Heart left ventricle (tissue), 13 donors: ENCODE measurements around the gene USP53.

Source experiments
- POLR2A ChIP-seq, 2 donors: fragments of 450-650 bp; IDR thresholded peaks; one replicate each; pipeline ENCODE4 v1.6.1; 2017; ENCODE audit warnings: antibody characterized with exemption in 2 of 2, mild to moderate bottlenecking in 2 of 2, moderate library complexity in 2 of 2
- TF ChIP-seq, protein P1 (sequence below), 12 donors: fragments of 200-600 bp; sonication (generic) in 4 of 12; IDR thresholded peaks; one replicate each; pipeline versions ENCODE4 v1.5.0 to v1.8.0; 2018 to 2022; ENCODE audit warnings: antibody characterized with exemption in 12 of 12, mild to moderate bottlenecking in 5 of 12
- donor health status: ischemic (EF 13 %, LVEDD 7.1; RV severe dilation, severe dysfunction).
- donor health status: DM: no; HTN: yes; CAD: no.
- donor health status: DM: no; HTN: no; CAD: no.
- donor health status: ischemic (EF 25% LVEDD 6.9; RV normal size, moderate dysfunction).
- donor health status: ischemic (EF 25% LVEDD 5.7; RV mildly dilated, moderate dysfunction).
- donor health status: ischemic (EF 35%, LVEDD 5.7; RV mildly dilated, moderate dysfunction).
- donor health status: nonischemic (EF 11% LVEDD 7.7; RV severe dilation, severe dysfunction).
- donor health status: DM: yes; HTN: yes; CAD: no.
- donor health status: PGD.
- donor health status: ischemic (EF 29% LVEDD 5.4; RV normal size, mild dysfunction).
- donor health status: nonischemic (EF 23%, LVEDD 6.1; RV moderate dilation, normal function).

DNA sequence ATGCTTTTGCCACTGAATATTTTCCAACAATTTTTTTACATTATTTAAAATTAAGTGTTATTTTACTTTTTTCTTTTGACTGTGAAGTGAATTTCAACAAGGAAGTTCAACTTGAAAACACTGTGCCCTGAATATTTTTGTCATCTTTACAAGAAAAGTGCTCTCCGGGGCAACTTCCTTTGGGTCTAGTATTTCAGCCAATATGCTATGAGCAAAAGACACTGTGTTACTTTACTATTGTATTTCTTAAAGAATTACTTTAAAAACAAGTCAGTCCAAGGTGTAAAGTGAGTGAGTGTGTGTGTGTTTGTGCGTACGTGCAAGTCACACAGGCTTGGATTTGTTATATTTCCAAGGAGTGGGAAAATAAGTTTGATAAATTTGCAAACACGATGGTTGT lies 7.6 kb upstream of the USP53 start:
- TF ChIP-seq, protein P1, sequence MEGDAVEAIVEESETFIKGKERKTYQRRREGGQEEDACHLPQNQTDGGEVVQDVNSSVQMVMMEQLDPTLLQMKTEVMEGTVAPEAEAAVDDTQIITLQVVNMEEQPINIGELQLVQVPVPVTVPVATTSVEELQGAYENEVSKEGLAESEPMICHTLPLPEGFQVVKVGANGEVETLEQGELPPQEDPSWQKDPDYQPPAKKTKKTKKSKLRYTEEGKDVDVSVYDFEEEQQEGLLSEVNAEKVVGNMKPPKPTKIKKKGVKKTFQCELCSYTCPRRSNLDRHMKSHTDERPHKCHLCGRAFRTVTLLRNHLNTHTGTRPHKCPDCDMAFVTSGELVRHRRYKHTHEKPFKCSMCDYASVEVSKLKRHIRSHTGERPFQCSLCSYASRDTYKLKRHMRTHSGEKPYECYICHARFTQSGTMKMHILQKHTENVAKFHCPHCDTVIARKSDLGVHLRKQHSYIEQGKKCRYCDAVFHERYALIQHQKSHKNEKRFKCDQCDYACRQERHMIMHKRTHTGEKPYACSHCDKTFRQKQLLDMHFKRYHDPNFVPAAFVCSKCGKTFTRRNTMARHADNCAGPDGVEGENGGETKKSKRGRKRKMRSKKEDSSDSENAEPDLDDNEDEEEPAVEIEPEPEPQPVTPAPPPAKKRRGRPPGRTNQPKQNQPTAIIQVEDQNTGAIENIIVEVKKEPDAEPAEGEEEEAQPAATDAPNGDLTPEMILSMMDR (IDR thresholded peaks at IDR 0.05): no peak
- TF ChIP-seq POLR2A (IDR thresholded peaks at IDR 0.05): no peak
